ENCODE data around the gene L3MBTL4. TPM values are rescaled to one million over a fixed set of nuclear protein-coding genes. Genes with fewer than 3 reads are reported as not detected.
"Not testable (repeated sequence)": the region's sequence is repeated elsewhere in the genome, so short reads cannot be mapped to it uniquely, and the experiment has no call there.

L3MBTL4 gene
- total RNA-seq, 1 donor from 2014 or later: 0.26 TPM

- intact Hi-C loops (cut with micrococcal nuclease): no loop called here
- no peak for DNase-seq (ENCODE audit: low spot score)
- Mint-ChIP-seq H3K4me3 (no peak overlapping the region), H3K4me1 (ENCODE audit: low read depth) (peaks cover 11% of the 10 kb centered on the region), H3K9me3 (peaks cover 5% of the 10 kb centered on the region), H3K27me3 (ENCODE audit: insufficient read depth) (peaks cover 8% of the 10 kb centered on the region), H3K36me3 (ENCODE audit: low read depth) (no peaks in the 10 kb centered on the region), H3K27ac (no peak overlapping the region)
Observed at GRCh38 chr18:6269660-6270332, 144.9 kb downstream of the L3MBTL4 start.

- DNase-seq (ENCODE audit: low spot score): no peak
- H3K9me3 Mint-ChIP-seq: peaks cover 5% of the 10 kb centered on the region
- H3K4me1 Mint-ChIP-seq (ENCODE audit: low read depth): peaks cover 11% of the 10 kb centered on the region
- intact Hi-C loops (cut with micrococcal nuclease): no loop called here
- H3K36me3 Mint-ChIP-seq (ENCODE audit: low read depth): no peaks in the 10 kb centered on the region
- peaks cover 4% of the 10 kb centered on the region for H3K27me3 Mint-ChIP-seq (ENCODE audit: insufficient read depth)
- H3K27ac Mint-ChIP-seq: no peak overlapping the region
- no peak overlapping the region for H3K4me3 Mint-ChIP-seq
Observed at GRCh38 chr18:6266212-6266611, 148.5 kb downstream of the L3MBTL4 start.

- Mint-ChIP-seq H3K9me3 (peaks cover 8% of the 10 kb centered on the region), H3K36me3 (ENCODE audit: low read depth) (no peaks in the 10 kb centered on the region), H3K4me3 (no peak overlapping the region), H3K4me1 (ENCODE audit: low read depth) (no peaks in the 10 kb centered on the region), H3K27ac (no peak overlapping the region), H3K27me3 (ENCODE audit: insufficient read depth) (peaks cover 1% of the 10 kb centered on the region)
- no peak for DNase-seq (ENCODE audit: low spot score)
- intact Hi-C loops (cut with micrococcal nuclease): no loop called here
Observed at GRCh38 chr18:6261938-6262337, 152.8 kb downstream of the L3MBTL4 start.

GRCh38 chr18:6259324-6259723 lies 155.4 kb downstream of the L3MBTL4 start:
- H3K9me3 Mint-ChIP-seq; H3K27ac Mint-ChIP-seq; H3K4me1 Mint-ChIP-seq (ENCODE audit: low read depth); H3K36me3 Mint-ChIP-seq (ENCODE audit: low read depth); DNase-seq (ENCODE audit: low spot score); intact Hi-C loops (cut with micrococcal nuclease); H3K27me3 Mint-ChIP-seq (ENCODE audit: insufficient read depth); H3K4me3 Mint-ChIP-seq: not testable (repeated sequence)

- no peaks in the 10 kb centered on the region for H3K4me1 Mint-ChIP-seq (ENCODE audit: low read depth)
- intact Hi-C loops (cut with micrococcal nuclease): no loop called here
- DNase-seq (ENCODE audit: low spot score): no peak
- no peak overlapping the region for H3K27ac Mint-ChIP-seq
- peaks cover 8% of the 10 kb centered on the region for H3K9me3 Mint-ChIP-seq
- H3K36me3 Mint-ChIP-seq (ENCODE audit: low read depth): no peaks in the 10 kb centered on the region
- H3K4me3 Mint-ChIP-seq: no peak overlapping the region
- peaks cover 5% of the 10 kb centered on the region for H3K27me3 Mint-ChIP-seq (ENCODE audit: insufficient read depth)
Observed at GRCh38 chr18:6257950-6258349, 156.8 kb downstream of the L3MBTL4 start.

- no peak for DNase-seq (ENCODE audit: low spot score)
- Mint-ChIP-seq H3K4me3 (no peak overlapping the region), H3K4me1 (ENCODE audit: low read depth) (no peaks in the 10 kb centered on the region), H3K9me3 (peaks cover 8% of the 10 kb centered on the region), H3K36me3 (ENCODE audit: low read depth) (no peaks in the 10 kb centered on the region), H3K27ac (no peak overlapping the region), H3K27me3 (ENCODE audit: insufficient read depth) (peaks cover 4% of the 10 kb centered on the region)
- intact Hi-C loops (cut with micrococcal nuclease): no loop called here
Observed at GRCh38 chr18:6256521-6256920, 158.2 kb downstream of the L3MBTL4 start.

- DNase-seq (ENCODE audit: low spot score): no peak
- intact Hi-C loops (cut with micrococcal nuclease): no loop called here
- H3K27ac Mint-ChIP-seq: no peak overlapping the region
- no peak overlapping the region for H3K4me3 Mint-ChIP-seq
- H3K4me1 Mint-ChIP-seq (ENCODE audit: low read depth): no peaks in the 10 kb centered on the region
- H3K27me3 Mint-ChIP-seq (ENCODE audit: insufficient read depth): peaks cover 4% of the 10 kb centered on the region
- no peaks in the 10 kb centered on the region for H3K36me3 Mint-ChIP-seq (ENCODE audit: low read depth)
- peaks cover 8% of the 10 kb centered on the region for H3K9me3 Mint-ChIP-seq
Observed at GRCh38 chr18:6255886-6256285, 158.8 kb downstream of the L3MBTL4 start.

- H3K27ac Mint-ChIP-seq: no peak overlapping the region
- peaks cover 4% of the 10 kb centered on the region for H3K27me3 Mint-ChIP-seq (ENCODE audit: insufficient read depth)
- no peaks in the 10 kb centered on the region for H3K36me3 Mint-ChIP-seq (ENCODE audit: low read depth)
- intact Hi-C loops (cut with micrococcal nuclease): no loop called here
- H3K4me3 Mint-ChIP-seq: no peak overlapping the region
- H3K4me1 Mint-ChIP-seq (ENCODE audit: low read depth): no peaks in the 10 kb centered on the region
- H3K9me3 Mint-ChIP-seq: peaks cover 8% of the 10 kb centered on the region
- no peak for DNase-seq (ENCODE audit: low spot score)
Observed at GRCh38 chr18:6255116-6255705, 159.5 kb downstream of the L3MBTL4 start.

GRCh38 chr18:6254456-6254855 lies 160.3 kb downstream of the L3MBTL4 start:
- no peak for DNase-seq (ENCODE audit: low spot score)
- Mint-ChIP-seq H3K27ac (no peak overlapping the region), H3K4me1 (ENCODE audit: low read depth) (no peaks in the 10 kb centered on the region), H3K36me3 (ENCODE audit: low read depth) (no peaks in the 10 kb centered on the region), H3K27me3 (ENCODE audit: insufficient read depth) (peaks cover 4% of the 10 kb centered on the region), H3K4me3 (no peak overlapping the region), H3K9me3 (peaks cover 5% of the 10 kb centered on the region)
- intact Hi-C loops (cut with micrococcal nuclease): no loop called here

GRCh38 chr18:6251084-6251483 lies 163.6 kb downstream of the L3MBTL4 start:
- H3K27ac Mint-ChIP-seq: no peak overlapping the region
- DNase-seq (ENCODE audit: low spot score): no peak
- H3K27me3 Mint-ChIP-seq (ENCODE audit: insufficient read depth): no peaks in the 10 kb centered on the region
- no peaks in the 10 kb centered on the region for H3K9me3 Mint-ChIP-seq
- H3K4me3 Mint-ChIP-seq: no peak overlapping the region
- H3K4me1 Mint-ChIP-seq (ENCODE audit: low read depth): no peaks in the 10 kb centered on the region
- intact Hi-C loops (cut with micrococcal nuclease): no loop called here
- no peaks in the 10 kb centered on the region for H3K36me3 Mint-ChIP-seq (ENCODE audit: low read depth)

GRCh38 chr18:6249788-6250187 lies 164.9 kb downstream of the L3MBTL4 start:
- no peak for DNase-seq (ENCODE audit: low spot score)
- Mint-ChIP-seq H3K27ac (no peak overlapping the region), H3K4me1 (ENCODE audit: low read depth) (no peaks in the 10 kb centered on the region), H3K27me3 (ENCODE audit: insufficient read depth) (no peaks in the 10 kb centered on the region), H3K4me3 (no peak overlapping the region), H3K9me3 (no peaks in the 10 kb centered on the region), H3K36me3 (ENCODE audit: low read depth) (no peaks in the 10 kb centered on the region)
- intact Hi-C loops (cut with micrococcal nuclease): no loop called here

- H3K27ac Mint-ChIP-seq: no peak overlapping the region
- H3K4me3 Mint-ChIP-seq: no peak overlapping the region
- H3K27me3 Mint-ChIP-seq (ENCODE audit: insufficient read depth): no peaks in the 10 kb centered on the region
- DNase-seq (ENCODE audit: low spot score): no peak
- no peaks in the 10 kb centered on the region for H3K4me1 Mint-ChIP-seq (ENCODE audit: low read depth)
- H3K36me3 Mint-ChIP-seq (ENCODE audit: low read depth): no peaks in the 10 kb centered on the region
- no peaks in the 10 kb centered on the region for H3K9me3 Mint-ChIP-seq
- intact Hi-C loops (cut with micrococcal nuclease): no loop called here
Observed at GRCh38 chr18:6249170-6249569, 165.5 kb downstream of the L3MBTL4 start.

- no peak for DNase-seq (ENCODE audit: low spot score)
- Mint-ChIP-seq H3K27ac (no peak overlapping the region), H3K4me1 (ENCODE audit: low read depth) (no peaks in the 10 kb centered on the region), H3K9me3 (no peaks in the 10 kb centered on the region), H3K4me3 (no peak overlapping the region), H3K27me3 (ENCODE audit: insufficient read depth) (no peaks in the 10 kb centered on the region), H3K36me3 (ENCODE audit: low read depth) (no peaks in the 10 kb centered on the region)
- intact Hi-C loops (cut with micrococcal nuclease): no loop called here
Observed at GRCh38 chr18:6248017-6248416, 166.7 kb downstream of the L3MBTL4 start.

- H3K36me3 Mint-ChIP-seq (ENCODE audit: low read depth): no peaks in the 10 kb centered on the region
- H3K27ac Mint-ChIP-seq: no peak overlapping the region
- no peaks in the 10 kb centered on the region for H3K27me3 Mint-ChIP-seq (ENCODE audit: insufficient read depth)
- H3K4me3 Mint-ChIP-seq: no peak overlapping the region
- no peaks in the 10 kb centered on the region for H3K4me1 Mint-ChIP-seq (ENCODE audit: low read depth)
- intact Hi-C loops (cut with micrococcal nuclease): no loop called here
- H3K9me3 Mint-ChIP-seq: no peaks in the 10 kb centered on the region
- no peak for DNase-seq (ENCODE audit: low spot score)
Observed at GRCh38 chr18:6242004-6242403, 172.7 kb downstream of the L3MBTL4 start.
